ENCODE data around the gene SLIT3.
A peak's percentile ranks its signal among the peaks of the same experiment; 100 is the strongest.

Gene SLIT3

GRCh38 chr5:168879929-168880328 lies 421.0 kb downstream of the SLIT3 start:
- Histone ChIP-seq H3K9me2 (replicated peaks; ENCODE audit: low read depth, low read length) (no peaks in the 10 kb centered on the region), H3K36me3 (ENCODE audit: insufficient read depth, low read length) (no peaks in the 10 kb centered on the region), H3K9me3 (ENCODE audit: insufficient read depth, low read depth, low read length) (no peaks in the 10 kb centered on the region), H2AFZ (ENCODE audit: low read length) (no peak overlapping the region), H3K9ac (ENCODE audit: low read depth, low read length, poor library complexity, severe bottlenecking) (peak overlapping the region; percentile 86), H3K4me2 (ENCODE audit: low read depth, low read length, poor library complexity, severe bottlenecking) (peak overlapping the region; percentile 33), H3K4me1 (ENCODE audit: insufficient read depth, low read length, poor library complexity, severe bottlenecking) (peaks cover 64% of the 10 kb centered on the region), H3K4me3 (ENCODE audit: low read length, poor library complexity, severe bottlenecking) (peak overlapping the region; percentile 34), H4K20me1 (ENCODE audit: insufficient read depth, low read length, poor library complexity, severe bottlenecking) (no peaks in the 10 kb centered on the region), H3F3A (ENCODE audit: low read depth) (peaks cover 7% of the 10 kb centered on the region; the same call in 1 of the 2 replicates), H3K27me3 (ENCODE audit: insufficient read depth, low read length, poor library complexity, severe bottlenecking) (no peaks in the 10 kb centered on the region), H3K79me2 (ENCODE audit: insufficient read depth, low read length) (no peaks in the 10 kb centered on the region)
- TF ChIP-seq CTCF (conservative IDR thresholded peaks at IDR 0.05; ENCODE audit: low read length) (no peak), EZH2phosphoT487 (IDR thresholded peaks at IDR 0.05; ENCODE audit: borderline replicate concordance) (no peak)

- Histone ChIP-seq H3K4me1 (ENCODE audit: insufficient read depth, low read length, poor library complexity, severe bottlenecking) (peaks cover 70% of the 10 kb centered on the region), H3K9ac (ENCODE audit: low read depth, low read length, poor library complexity, severe bottlenecking) (peak overlapping the region; percentile 86), H3K9me3 (ENCODE audit: insufficient read depth, low read depth, low read length) (no peaks in the 10 kb centered on the region), H3K4me2 (ENCODE audit: low read depth, low read length, poor library complexity, severe bottlenecking) (peak overlapping the region; percentile 33), H3K79me2 (ENCODE audit: insufficient read depth, low read length) (no peaks in the 10 kb centered on the region), H3K27me3 (ENCODE audit: insufficient read depth, low read length, poor library complexity, severe bottlenecking) (no peaks in the 10 kb centered on the region), H3K4me3 (ENCODE audit: low read length, poor library complexity, severe bottlenecking) (no peak overlapping the region), H3K36me3 (ENCODE audit: insufficient read depth, low read length) (no peaks in the 10 kb centered on the region), H4K20me1 (ENCODE audit: insufficient read depth, low read length, poor library complexity, severe bottlenecking) (no peaks in the 10 kb centered on the region), H3K9me2 (replicated peaks; ENCODE audit: low read depth, low read length) (no peaks in the 10 kb centered on the region), H3F3A (ENCODE audit: low read depth) (peaks cover 7% of the 10 kb centered on the region; the same call in 1 of the 2 replicates), H2AFZ (ENCODE audit: low read length) (no peak overlapping the region)
- TF ChIP-seq CTCF (conservative IDR thresholded peaks at IDR 0.05; ENCODE audit: low read length) (no peak), EZH2phosphoT487 (IDR thresholded peaks at IDR 0.05; ENCODE audit: borderline replicate concordance) (no peak)
Measured at GRCh38 chr5:168879331-168879730, 421.6 kb downstream of the SLIT3 start.

- Histone ChIP-seq H3K79me2 (ENCODE audit: insufficient read depth, low read length) (no peaks in the 10 kb centered on the region), H3K9ac (ENCODE audit: low read depth, low read length, poor library complexity, severe bottlenecking) (peak overlapping the region; percentile 86), H3K4me1 (ENCODE audit: insufficient read depth, low read length, poor library complexity, severe bottlenecking) (peaks cover 70% of the 10 kb centered on the region), H4K20me1 (ENCODE audit: insufficient read depth, low read length, poor library complexity, severe bottlenecking) (no peaks in the 10 kb centered on the region), H3K4me3 (ENCODE audit: low read length, poor library complexity, severe bottlenecking) (peak overlapping the region; percentile 66), H2AFZ (ENCODE audit: low read length) (no peak overlapping the region), H3K9me3 (ENCODE audit: insufficient read depth, low read depth, low read length) (no peaks in the 10 kb centered on the region), H3K4me2 (ENCODE audit: low read depth, low read length, poor library complexity, severe bottlenecking) (peak overlapping the region; percentile 86), H3F3A (ENCODE audit: low read depth) (peaks cover 7% of the 10 kb centered on the region; the same call in 1 of the 2 replicates), H3K36me3 (ENCODE audit: insufficient read depth, low read length) (no peaks in the 10 kb centered on the region), H3K9me2 (replicated peaks; ENCODE audit: low read depth, low read length) (no peaks in the 10 kb centered on the region), H3K27me3 (ENCODE audit: insufficient read depth, low read length, poor library complexity, severe bottlenecking) (no peaks in the 10 kb centered on the region)
- TF ChIP-seq CTCF (conservative IDR thresholded peaks at IDR 0.05; ENCODE audit: low read length) (no peak), EZH2phosphoT487 (IDR thresholded peaks at IDR 0.05; ENCODE audit: borderline replicate concordance) (no peak)
Measured at GRCh38 chr5:168878135-168878745, 422.7 kb downstream of the SLIT3 start.

All from Loucy (cell line).